Right atrium auricular region (tissue), 2 donors: ENCODE measurements around the gene VPS13C. TPM values are rescaled to one million over a fixed set of nuclear protein-coding genes. Genes with fewer than 3 reads are reported as not detected.

Experiments used
- DNase-seq: peaks from one replicate; pipeline ENCODE4 v3.0.0-alpha.2; 2019; ENCODE audit warnings: low spot score
- H3K27ac ChIP-seq, 2 donors: fragments of 200-600 bp; sonication (generic); 1 replicate in 1 of 2; 2 replicates in 1 of 2; pipeline ENCODE4 v1.5.1; 2016 to 2019
- H3K27me3 ChIP-seq, 2 donors: fragments of 200-600 bp; sonication (generic); one replicate each; pipeline versions ENCODE4 v1.5.1 to v1.6.0; 2017 to 2019
- H3K36me3 ChIP-seq: fragments of 200-600 bp; sonication (generic); one replicate; pipeline ENCODE4 v1.5.1; 2016
- H3K4me1 ChIP-seq, 2 donors: fragments of 200-600 bp; sonication (generic); one replicate each; pipeline versions ENCODE4 v1.5.1 to v1.6.0; 2017 to 2019
- H3K4me3 ChIP-seq, 2 donors: fragments of 200-600 bp; sonication (generic); 1 replicate in 1 of 2; 2 replicates in 1 of 2; pipeline ENCODE4 v1.5.1; 2017 to 2019; ENCODE audit warnings: mild to moderate bottlenecking in 1 of 2, moderate library complexity in 1 of 2
- H3K9me3 ChIP-seq, 2 donors: fragments of 200-600 bp; sonication (generic); one replicate each; pipeline ENCODE4 v1.5.1; 2019
- total RNA-seq, 2 donors: library from RNA; depleted of rRNA; stranded (reverse); fragments of >200 nt; gene quantifications; one replicate each; pipeline ENCODE4 v1.1.0, GENCODE V29; 2016
- TF ChIP-seq, protein P1 (sequence below), 2 donors: fragments of 200-600 bp; sonication (generic); IDR thresholded peaks; one replicate each; pipeline ENCODE4 v1.5.1; 2019; ENCODE audit warnings: antibody characterized with exemption in 2 of 2

VPS13C gene
- total RNA-seq, 2 donors from 2014 or later = 30.3 to 41.9 TPM

GRCh38 chr15:62106096-62106495 lies 45.8 kb upstream of the VPS13C start:
- TF ChIP-seq, protein P1, sequence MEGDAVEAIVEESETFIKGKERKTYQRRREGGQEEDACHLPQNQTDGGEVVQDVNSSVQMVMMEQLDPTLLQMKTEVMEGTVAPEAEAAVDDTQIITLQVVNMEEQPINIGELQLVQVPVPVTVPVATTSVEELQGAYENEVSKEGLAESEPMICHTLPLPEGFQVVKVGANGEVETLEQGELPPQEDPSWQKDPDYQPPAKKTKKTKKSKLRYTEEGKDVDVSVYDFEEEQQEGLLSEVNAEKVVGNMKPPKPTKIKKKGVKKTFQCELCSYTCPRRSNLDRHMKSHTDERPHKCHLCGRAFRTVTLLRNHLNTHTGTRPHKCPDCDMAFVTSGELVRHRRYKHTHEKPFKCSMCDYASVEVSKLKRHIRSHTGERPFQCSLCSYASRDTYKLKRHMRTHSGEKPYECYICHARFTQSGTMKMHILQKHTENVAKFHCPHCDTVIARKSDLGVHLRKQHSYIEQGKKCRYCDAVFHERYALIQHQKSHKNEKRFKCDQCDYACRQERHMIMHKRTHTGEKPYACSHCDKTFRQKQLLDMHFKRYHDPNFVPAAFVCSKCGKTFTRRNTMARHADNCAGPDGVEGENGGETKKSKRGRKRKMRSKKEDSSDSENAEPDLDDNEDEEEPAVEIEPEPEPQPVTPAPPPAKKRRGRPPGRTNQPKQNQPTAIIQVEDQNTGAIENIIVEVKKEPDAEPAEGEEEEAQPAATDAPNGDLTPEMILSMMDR (IDR thresholded peaks at IDR 0.05) = no peak
- no peak for DNase-seq
- no peaks in the 10 kb centered on the region for H3K9me3 ChIP-seq
- no peaks in the 10 kb centered on the region for H3K36me3 ChIP-seq
- H3K27me3 ChIP-seq = no peaks in the 10 kb centered on the region
- H3K4me1 ChIP-seq = no peaks in the 10 kb centered on the region
- H3K4me3 ChIP-seq = no peak overlapping the region
- no peak overlapping the region for H3K27ac ChIP-seq

- Histone ChIP-seq H3K4me1 (no peaks in the 10 kb centered on the region), H3K36me3 (no peaks in the 10 kb centered on the region), H3K27ac (no peak overlapping the region), H3K4me3 (no peak overlapping the region), H3K27me3 (no peaks in the 10 kb centered on the region), H3K9me3 (no peaks in the 10 kb centered on the region)
- no peak for DNase-seq
- TF ChIP-seq, protein P1 (IDR thresholded peaks at IDR 0.05) = no peak
Observed at GRCh38 chr15:62105266-62105665, 45.0 kb upstream of the VPS13C start.

GRCh38 chr15:62104846-62105245 lies 44.6 kb upstream of the VPS13C start:
- Histone ChIP-seq H3K27me3 (no peaks in the 10 kb centered on the region), H3K4me3 (no peak overlapping the region), H3K36me3 (no peaks in the 10 kb centered on the region), H3K27ac (no peak overlapping the region), H3K9me3 (no peaks in the 10 kb centered on the region), H3K4me1 (no peaks in the 10 kb centered on the region)
- TF ChIP-seq, protein P1 (IDR thresholded peaks at IDR 0.05) = no peak
- no peak for DNase-seq

DNA sequence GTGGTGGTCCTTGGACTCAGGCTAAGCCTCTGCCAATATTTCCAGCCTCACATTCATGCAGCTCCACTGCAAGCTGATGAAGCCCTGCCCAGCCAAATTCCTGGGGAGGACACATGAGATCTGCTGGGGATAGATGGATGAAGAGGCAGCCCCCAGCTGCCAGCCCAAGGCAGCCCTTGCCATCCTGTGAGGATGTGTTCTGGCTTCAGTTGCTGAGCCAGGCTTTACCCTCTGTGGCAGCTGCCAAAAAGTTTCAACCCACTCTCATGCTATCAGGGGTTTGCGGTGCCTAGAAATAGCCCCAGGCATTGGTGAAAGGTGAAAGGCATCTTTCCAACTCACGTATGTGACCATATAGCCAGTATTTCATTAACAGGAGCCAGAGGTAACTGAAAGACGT lies 44.2 kb upstream of the VPS13C start:
- no peak overlapping the region for H3K27ac ChIP-seq
- TF ChIP-seq, protein P1 (IDR thresholded peaks at IDR 0.05) = no peak

DNA sequence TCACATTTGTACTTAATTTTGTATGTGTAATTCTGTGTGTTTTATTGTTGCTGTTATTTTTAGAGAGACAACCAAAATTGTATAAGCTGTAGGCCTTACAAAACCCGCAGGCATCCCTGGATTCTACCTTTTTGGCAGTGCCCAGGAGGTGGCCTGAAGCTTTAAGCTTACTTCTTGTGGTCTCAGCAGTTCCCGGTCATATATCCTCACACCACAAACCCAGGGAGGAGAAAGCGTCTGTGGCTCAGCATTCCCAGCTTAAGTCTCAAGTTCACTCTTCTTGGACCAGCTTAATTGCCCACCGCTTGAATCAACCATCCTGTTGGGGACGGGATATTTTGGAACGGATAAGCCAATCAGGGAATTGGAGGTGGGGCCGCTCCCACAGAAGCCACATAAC lies 43.2 kb upstream of the VPS13C start:
- no peaks in the 10 kb centered on the region for H3K9me3 ChIP-seq
- no peak overlapping the region for H3K4me3 ChIP-seq
- H3K27me3 ChIP-seq = no peaks in the 10 kb centered on the region
- no peaks in the 10 kb centered on the region for H3K4me1 ChIP-seq
- H3K36me3 ChIP-seq = no peaks in the 10 kb centered on the region
- DNase-seq = no peak
- H3K27ac ChIP-seq = no peak overlapping the region
- TF ChIP-seq, protein P1 (IDR thresholded peaks at IDR 0.05) = no peak

More for the DNA sequence above, 44.2 kb upstream of the VPS13C start:
- H3K4me1 ChIP-seq = no peaks in the 10 kb centered on the region
- no peaks in the 10 kb centered on the region for H3K36me3 ChIP-seq
- H3K27me3 ChIP-seq = no peaks in the 10 kb centered on the region
- H3K4me3 ChIP-seq = no peak overlapping the region
- DNase-seq = no peak
- no peaks in the 10 kb centered on the region for H3K9me3 ChIP-seq

DNA sequence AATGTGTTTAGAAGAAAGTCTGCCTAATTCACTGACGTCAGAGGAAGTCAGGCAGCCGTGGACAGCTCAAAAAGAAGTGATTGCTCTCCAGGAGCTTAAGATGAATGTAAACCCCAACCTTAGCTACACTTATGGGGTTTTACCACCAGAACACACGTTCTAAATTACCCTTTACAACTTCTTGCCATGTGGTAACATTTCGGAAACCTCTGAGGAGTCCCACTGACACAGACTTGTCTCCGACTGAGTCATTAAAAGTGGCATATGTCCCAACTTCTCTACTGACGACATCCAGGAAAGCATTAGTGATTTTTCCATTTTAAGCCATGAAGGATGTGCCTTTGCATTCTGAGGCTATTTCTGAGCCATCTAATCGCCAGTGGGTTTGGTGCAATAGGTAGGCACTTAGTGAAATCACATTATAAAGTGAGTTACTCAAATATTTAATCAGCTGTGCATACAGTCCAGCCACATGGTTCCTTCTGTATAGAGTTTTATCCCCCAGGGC lies 38.9 kb upstream of the VPS13C start:
- no peak for DNase-seq

More for the DNA sequence above, 38.9 kb upstream of the VPS13C start:
- Histone ChIP-seq H3K4me1 (no peaks in the 10 kb centered on the region), H3K4me3 (no peak overlapping the region), H3K9me3 (no peaks in the 10 kb centered on the region), H3K36me3 (no peaks in the 10 kb centered on the region), H3K27me3 (no peaks in the 10 kb centered on the region), H3K27ac (no peak overlapping the region)
- TF ChIP-seq, protein P1 (IDR thresholded peaks at IDR 0.05) = no peak
